ENCODE results near the gene COLGALT1.

GRCh38 chr19:17570791-17571190 lies 15.3 kb downstream of the COLGALT1 start:
- no peak for TF ChIP-seq TEAD4 (IDR thresholded peaks at IDR 0.05; ENCODE audit: low read length)
- no peak for TF ChIP-seq TEAD4 (CRISPR knock-in tag; IDR thresholded peaks at IDR 0.05; ENCODE audit: borderline replicate concordance)
- TF ChIP-seq RFX5 (IDR thresholded peaks at IDR 0.05; ENCODE audit: low read depth, low read length): no peak
- no peak for TF ChIP-seq JUNB (CRISPR knock-in tag; conservative IDR thresholded peaks at IDR 0.05)

Measured in K562 (cell line).